ENCODE data around the gene YBX1.
"Not testable (repeated sequence)": the region's sequence is repeated elsewhere in the genome, so short reads cannot be mapped to it uniquely, and the experiment has no call there.

YBX1 gene

DNA sequence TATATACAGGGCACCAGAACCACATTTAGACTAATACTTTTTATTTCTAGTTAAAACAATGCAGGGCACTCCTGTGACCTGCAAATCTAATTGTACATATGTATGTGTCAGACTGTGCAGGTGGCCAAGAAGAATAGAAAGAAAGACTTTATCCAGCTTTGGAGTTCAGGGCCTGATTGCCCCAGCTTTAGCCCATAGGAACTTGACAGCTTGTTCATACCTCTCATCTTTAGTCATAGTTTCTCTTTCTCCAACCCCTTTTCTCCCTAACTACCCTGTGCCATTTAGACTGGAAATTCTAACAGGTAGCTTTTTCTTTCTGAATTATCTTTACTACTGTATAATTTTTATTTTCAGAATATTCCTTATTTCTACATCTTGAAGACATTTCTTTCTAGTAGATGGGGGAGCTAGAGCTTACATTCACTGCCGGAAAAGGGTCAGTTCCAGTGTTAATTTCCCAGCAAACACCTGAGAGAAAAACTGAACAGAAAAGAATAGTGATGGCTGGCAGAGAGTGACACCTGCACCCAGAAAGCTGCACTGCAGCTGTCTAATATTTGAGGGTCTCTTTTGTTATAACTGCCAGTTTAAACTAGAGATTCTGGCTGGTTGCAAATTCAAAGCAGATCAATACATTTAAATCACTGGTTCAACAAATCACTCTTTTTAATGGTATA, 8.4 kb downstream of the YBX1 start:
- DNase-seq, result no peak

DNA sequence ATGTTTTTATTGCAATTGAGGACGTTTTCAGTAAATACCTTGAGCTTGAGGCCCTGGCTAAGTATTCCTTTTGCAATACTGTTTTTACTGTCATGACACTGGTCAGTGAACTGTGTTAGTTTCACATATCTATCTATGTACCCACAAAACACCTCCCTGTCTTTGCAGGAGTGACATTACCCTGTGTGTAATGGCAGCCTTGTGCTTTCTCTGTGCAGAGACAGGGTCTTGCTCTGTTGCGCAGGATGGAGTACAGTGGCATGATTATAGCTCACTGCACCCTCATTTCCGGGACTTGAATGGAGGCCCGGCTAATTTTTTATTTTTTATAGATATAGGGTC, 8.9 kb downstream of the YBX1 start:
- DNase-seq, result no peak

DNA sequence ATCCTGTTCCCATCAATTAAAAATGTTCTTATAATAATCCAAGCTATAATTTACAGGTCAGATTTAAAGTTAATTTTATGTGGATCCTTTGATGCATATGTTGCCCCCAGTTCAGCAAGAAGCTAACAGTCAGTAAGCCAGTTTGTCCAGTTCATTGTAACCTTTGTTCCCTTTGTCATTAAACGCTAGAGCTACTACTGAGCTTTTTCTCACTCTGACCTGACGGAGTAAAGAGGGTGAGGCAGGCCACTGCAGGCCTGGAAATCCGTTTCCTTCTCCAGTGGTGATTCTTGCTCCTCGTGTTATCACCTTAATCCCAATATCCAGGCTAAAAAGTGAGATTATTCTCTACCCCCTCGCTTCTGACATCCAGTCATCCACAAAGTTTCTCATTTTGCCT, 10.2 kb downstream of the YBX1 start:
- no peak for DNase-seq

DNA sequence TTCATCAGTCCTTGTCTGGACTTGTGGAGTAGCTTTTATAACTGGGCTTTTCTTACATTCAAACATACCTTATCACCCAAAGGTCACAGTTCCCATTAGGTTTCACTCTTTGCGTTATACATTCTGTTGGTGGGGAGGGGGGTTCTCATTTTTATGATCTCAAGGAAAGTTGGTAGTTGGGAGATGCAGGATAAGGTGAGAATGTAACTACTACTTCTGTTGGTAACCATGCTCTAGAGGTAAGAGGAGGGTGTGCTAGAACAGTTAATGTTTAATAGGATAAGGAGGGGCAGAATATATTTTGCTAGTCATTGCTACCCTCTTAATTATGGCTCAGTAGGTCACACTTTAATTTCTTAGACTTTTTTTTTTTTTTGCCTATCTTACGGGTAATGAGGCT, 10.7 kb downstream of the YBX1 start:
- DNase-seq, result no peak

DNA sequence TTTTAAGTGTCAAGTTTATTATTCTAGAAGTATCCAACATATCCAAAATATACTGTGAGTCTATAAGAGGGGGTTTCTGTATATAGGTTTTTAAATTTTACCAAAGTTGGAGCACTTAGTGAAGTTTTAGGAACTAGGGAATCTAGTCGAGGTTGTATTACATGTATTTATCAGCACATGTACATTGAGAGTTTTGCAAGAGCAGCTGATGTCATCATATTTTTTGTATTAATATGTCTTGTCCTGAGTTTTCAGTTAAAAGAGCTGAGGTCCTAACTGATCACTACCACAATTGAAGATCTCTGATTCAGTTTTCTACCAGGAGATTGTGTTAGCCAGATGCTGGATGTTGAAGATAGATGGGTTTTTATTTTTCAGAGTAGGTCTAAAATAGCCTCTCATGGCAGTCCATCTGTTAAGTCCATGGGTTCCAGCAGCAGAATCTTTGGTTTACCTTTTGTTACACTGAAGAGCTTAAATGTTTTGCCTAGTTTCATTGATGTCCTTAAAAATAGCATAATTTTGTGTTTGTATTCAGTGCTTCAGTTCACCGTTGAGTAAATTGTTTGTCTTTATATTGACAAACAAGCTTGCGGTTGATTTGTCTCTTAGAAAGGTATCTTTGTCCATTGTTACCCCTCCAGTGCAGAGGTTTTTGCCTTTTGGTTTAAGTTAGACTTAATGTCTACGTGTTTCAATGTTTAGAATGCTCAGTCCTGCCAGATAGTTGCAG, 16.0 kb downstream of the YBX1 start:
- DNase-seq, result no peak

DNA sequence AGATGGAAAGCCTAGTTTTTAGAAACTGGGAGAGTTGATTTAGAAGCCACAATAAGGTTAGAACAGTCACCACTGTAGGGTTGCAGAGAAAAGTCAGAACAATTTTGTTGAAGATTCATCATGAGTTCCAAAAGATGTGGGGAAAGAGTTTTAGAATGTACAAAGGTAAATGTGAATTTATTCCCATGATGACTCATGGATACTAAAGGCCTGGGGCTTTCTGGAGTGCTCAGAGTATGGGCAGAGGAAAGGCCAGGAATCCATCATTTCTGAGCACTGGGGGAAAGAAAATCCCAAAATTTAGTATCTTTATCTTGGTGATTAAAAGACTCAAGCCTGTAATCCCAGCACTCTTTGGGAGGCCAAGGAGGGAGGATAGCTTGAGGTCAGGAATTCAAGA, 17.8 kb downstream of the YBX1 start:
- no peak for DNase-seq

DNA sequence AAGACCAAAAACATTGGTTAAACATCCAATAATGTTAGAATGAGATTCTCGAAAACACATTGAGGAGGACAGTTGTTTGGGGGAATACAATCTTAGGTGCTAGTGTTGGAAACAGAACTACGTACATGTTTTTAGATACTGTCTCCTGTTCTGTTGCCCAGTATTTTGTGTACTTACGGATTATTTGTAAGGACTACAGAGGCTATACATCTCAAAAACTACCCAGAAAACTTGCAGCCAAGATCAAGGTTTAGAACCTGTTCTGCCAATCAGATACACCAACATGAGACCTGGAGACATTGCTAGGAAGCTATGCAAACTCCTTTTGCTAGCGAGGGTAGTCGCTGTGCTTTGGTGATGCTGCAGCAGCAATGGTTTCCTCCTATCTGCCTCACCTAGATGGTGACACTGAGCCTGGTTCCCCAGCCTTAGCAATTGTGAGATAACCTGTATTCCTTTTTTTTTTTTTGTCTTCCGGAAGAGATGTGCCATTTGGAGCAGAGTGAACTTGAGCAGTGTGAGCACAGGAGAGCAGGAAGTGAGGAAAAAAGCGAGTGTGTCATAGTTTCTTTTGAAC, 21.8 kb downstream of the YBX1 start:
- no peak for DNase-seq

DNA sequence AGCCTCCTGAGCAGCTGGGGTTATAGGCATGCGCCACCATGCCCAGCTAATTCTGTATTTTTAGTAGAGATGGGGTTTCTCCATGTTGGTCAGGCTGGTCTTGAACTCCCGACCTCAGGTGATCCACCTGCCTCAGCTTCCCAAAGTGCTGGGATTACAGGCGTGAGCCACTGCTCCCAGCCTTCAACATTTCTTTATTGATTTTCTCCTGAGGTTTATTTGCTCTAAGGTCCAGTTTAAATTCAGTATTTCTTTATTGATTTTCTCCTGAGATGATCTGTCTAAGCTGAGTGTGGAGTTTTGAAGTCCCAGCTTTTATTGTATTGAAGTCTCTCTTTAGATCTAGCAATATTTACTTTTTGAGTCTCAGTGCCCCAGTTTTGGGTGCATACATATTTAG, 30.6 kb downstream of the YBX1 start:
- not testable (repeated sequence) for DNase-seq

DNA sequence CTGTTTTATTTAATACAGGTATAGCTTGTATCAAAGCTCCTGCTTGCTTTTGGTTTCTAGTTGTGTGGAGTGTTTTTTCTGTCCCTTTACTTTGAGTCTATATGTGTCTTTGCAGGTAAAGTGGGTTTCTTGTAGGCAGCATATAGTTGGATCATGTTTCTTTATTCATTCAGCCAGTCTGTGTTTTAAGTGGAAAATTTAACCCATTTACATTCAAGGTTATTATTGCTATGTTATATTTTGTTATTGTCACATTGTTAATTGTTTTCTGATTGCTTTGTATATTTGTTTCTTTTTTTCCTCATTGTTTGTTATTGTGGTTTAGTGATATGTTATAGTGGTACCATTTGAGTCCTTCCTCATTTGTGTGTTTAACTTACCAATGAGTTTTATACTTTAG, 31.1 kb downstream of the YBX1 start:
- no peak for DNase-seq

DNA sequence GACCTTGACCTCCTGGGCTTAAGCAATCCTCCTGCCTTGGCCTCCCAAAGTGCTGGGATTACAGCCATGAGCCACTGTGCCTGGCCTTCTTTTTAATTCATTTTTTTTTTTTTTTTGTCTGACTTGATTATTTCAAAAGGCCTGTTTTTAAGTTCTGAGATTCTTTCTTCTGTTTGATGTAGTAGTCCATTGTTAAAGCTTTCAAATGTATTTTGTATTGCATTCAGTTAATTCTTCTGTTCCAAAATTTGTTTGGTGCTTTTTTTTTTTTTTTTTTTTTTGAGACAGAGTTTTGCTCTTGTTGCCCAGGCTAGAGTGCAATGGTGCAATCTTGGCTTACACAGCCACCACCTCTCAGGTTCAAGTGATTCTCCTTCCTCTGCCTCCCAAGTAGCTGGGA, 32.2 kb downstream of the YBX1 start:
- DNase-seq, result not testable (repeated sequence)

DNA sequence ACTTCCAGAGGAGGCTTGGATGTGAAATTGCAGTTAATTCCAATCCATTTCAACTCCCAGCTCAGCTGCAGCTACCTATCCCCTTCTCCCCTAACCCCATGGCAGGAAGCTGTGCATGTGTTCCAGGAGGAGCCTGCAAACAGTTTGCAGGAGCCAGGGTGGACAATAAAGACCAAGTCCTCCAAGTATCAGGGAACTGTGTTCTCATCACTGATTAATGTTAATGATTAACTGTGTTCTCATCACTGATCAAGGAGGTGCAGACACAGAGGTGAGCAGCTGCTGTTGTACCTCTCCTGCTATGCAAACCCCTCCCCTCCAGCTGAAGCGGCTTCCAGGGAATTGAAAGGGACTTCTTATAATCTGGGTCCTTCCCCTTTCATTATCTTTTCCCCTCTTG, 38.6 kb downstream of the YBX1 start:
- DNase-seq, result peak; percentile 22

DNA sequence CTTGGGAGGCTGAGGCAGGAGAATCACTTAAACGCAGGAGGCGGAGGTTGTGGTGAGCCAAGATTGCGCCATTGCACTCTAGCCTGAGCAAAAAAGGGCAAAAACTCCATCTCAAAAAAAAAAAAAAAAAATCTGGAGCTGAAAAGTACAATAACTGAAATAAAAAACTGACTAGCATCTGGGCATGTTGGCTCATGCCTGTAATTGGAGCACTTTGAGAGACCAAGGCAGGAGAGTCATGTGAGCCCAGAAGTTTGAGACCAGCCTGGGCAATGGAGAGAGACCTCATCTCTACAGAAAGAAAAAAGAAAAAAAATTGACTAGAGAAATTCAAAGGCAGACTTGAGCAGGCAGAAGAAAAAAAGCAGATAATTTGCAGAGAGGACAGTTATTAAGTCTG, 39.7 kb downstream of the YBX1 start:
- no peak for DNase-seq

DNA sequence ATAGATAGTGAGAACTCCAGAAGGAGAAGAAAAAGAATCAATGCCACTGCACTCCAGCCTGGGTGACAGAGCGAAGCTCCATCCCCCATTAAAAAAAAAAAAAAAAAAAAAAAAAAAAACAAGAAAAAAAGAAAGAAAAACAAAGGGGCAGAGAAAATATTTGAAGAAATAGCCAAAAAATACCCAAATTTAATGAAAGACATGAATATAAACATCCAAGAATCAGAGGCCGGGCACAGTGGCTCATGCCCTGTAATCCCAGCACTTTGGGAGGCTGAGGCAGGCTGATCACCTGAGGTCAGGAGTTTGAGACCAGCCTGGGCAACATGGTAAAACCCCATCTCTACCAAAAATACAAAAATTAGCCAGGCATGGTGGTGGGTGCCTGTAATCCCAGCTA, 40.2 kb downstream of the YBX1 start:
- not testable (repeated sequence) for DNase-seq

DNA sequence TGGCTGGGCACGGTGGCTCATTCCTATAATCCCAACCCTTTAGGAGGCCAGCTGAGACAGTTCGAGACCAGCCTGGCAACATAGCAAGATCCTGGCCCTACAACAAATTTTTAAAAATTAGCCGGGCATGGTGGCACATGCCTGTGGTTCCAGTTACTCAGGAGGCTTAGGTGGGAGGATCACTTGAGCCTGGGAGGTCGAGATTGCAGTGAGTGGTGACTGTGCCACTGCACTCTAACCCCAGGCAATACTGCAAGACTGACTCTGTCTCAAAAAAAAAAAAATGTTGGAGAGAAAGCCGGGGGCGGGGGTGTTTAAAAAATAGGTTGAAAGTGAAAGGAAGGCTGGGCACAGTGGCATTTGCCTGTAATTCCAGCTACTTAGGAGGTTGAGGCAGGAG, 41.3 kb downstream of the YBX1 start:
- DNase-seq, result peak; percentile 10

DNA sequence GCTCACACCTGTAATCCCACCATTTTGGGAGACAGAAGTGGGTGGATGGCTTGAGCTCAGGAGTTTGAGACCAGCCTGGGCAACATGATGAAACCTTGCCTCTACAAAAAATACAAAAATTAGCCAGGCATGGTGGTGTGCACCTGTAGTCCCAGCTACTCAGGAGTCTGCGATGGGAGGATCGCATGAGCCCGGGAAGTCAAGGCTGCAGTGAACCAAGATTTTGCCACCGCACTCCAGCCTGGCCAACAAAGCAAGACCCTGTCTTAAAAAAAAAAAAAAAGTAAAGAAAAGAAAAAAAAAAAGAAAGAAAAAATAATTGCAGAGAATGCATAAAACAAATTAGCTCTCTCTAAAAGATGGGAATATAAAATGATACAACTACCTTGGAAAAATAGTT, 43.6 kb downstream of the YBX1 start:
- DNase-seq, result not testable (repeated sequence)

DNA sequence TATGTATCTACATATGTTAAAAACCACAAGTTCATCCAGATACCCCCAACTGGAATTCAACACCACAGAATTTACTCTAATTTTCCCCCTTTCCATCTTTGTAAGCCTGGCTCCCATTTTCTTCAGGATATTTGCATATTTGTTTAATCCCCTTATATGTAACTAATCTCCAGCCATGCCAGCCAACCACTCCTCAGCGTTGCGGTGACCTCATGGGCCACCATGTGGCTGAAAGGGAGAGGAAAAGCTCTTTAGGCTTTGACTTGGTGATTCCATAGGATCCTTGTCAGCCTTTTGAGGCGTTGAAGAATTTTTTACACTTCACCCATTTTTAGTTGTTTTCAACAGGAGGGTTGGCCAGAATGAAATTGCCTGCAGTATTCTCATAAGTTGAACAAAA, 47.8 kb downstream of the YBX1 start:
- DNase-seq, result peak; percentile 42

DNA sequence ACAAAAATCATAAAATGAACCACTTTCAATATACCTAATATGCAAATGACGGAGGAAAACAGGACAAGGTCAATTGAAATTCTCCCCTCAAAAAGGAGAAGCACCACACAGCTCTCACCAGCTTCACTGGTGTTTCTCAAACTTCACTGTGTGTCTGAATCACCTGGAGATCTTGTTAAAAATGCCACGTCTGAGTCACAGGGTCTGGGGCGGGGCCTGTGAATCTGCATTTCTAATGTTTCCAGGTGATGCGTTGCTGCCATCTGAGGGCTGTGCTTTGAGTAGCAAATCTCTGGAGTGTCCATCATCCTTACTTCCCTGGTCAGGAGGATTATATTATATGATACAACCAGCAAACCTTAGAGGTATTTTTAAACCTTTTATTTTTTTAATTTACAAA, 48.8 kb downstream of the YBX1 start:
- DNase-seq, result peak; percentile 66

DNA sequence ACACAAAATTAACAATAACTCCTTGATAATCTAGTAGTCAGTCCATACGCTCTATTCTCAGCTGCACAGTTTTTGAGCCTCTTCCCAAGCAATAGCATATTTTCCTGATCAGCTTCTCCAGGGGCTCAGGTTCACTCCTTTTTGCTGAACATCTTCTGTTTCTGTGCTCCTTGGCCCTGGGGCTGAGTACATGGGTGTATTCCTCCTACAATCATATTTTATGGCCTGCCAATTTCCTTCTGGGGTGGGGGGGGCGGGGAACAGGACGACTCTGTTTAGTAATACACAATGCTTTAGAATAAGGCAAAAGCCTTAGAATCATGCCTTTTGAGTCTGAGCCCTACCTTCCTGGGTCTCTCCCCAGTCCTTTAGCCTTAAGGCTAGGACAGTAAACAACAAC, 49.4 kb downstream of the YBX1 start:
- no peak for DNase-seq

DNA sequence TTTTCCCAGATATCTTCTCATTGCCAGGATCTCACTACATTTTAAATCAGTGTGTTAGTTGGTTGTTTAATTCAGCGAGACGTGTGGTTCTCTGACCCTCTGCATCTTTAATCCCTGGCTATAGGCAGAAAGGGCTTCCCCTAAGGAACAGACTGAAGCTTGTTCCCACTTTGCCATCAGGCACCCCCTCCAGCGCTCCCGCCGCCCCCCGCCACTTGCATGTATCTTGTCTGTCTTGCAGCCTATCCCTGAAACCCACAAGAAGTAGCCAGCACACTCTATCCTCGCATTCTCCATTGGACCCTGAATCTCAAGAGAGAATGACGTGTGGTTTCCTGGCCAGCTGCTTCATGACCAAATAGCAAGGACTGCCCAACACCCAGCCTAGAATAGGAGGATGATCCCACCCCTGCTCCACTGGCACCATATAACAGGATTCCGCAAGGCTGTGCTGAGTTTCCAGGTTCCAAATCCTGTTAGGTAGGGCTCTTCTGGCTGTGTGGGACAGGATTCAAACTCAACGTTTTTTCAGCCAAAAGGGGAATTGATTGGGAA, 50.0 kb downstream of the YBX1 start:
- peak; percentile 23 for DNase-seq

DNA sequence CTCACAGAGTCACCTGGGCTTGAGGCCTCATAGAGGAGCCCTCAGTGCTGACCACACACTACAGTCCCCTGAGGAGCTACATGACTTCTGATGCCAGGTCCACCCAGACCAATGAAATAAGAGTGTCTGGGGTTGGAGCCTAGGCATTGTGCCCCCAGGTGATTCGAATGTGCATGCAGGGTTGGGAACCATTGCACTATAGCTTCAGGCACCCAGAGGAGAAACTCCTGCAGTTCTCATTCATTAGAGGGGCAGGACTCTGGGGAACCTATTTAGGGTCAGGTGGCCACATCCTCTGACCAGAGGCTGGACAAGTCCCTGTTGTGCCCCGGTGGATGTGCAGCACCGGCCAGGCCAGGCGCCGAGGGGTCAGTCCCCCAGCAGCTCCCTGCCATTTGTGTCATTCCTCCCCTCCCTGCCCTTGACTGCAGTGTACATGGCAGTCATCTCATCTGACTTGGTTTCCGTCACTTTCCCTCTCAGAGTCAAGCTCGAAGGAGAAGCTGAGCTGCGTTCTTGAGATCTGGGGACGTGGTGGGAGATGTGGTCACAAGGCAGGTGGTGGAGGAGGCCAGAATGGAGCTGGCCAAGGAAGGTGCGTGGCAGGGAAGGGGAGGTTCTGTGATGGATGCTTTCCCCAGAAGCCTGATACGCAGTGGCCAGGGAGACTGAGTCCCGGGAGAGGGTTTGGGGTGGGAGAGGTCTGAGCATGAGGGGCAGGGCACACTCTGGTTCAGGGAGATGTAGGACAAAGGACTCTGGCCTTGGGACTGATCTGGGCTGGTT, 51.4 kb downstream of the YBX1 start:
- DNase-seq, result no peak

DNA sequence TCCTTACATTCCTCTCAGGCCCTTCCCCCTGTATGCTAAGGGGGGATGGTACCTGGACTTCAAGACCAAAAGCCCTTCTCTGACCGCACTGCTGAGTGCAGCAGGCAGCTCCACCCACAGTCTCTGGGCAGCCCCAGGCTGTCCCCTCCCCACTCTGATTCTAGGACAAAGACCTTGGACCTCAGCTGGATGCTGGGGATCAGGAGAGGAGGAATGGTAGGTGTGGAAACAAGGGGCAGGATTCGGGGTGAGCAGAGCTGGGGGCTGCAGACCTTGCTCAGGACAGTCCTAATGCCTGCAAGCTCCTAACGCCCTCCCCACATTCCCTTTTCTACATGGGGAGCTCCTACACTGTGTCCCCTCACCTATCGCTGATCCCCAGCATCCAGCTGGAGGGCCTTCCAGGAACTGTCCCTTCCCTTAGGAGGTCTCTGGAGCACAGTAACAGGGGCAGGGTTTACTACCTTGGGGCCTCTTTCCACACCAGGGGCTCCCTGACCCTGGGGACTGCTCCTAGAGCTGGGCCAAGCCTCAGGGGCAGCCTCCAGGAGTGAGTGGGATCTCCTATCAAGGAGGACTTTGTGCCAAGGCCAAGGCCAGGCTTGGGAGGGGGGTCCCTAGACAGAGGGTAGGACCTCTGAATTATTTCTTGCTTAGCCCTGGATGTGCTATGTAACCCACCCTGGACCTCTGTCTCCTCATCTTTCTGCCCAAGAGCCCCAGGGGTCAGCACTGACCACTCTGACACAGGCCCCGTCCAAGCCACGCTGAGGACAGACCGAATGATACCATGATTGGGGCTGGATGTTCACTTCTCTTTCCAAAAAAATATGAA, 52.2 kb downstream of the YBX1 start:
- no peak for DNase-seq

DNA sequence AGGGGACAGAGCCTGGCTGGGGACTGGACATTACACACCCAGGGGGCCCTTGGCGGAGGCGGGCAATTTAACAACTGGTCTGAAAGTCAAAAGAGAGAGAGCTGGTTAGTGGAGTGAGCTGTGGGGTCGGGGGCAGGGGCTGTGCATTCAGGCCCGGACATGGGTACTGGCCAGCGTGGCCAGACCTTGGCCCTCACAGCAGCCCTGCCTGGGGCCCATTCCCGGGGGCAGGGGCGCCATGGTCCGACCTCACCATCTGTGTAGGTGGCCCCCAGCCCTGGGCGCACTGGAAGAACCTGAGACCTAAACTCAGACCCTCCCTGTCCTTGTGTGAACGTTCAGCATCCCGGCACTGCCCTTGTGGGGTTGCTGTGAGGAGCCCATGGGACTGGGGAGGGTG, 52.8 kb downstream of the YBX1 start:
- DNase-seq, result no peak

Measured in activated CD8-positive, alpha-beta memory T cell treated with anti-CD3 and anti-CD28 coated beads, Interleukin-2, amount 50 U/mL, for 48 hours (primary cell).